GM18502 (cell line): ENCODE measurements around the gene CYS1.

Experiments
- ATAC-seq: cut with Tn5 transposase; IDR thresholded peaks from one replicate; pipeline ENCODE4 v1.9.1; 2021; ENCODE audit warnings: mild to moderate bottlenecking; ENCODE audit not compliant: unreplicated experiment, poor library complexity

Gene CYS1

DNA sequence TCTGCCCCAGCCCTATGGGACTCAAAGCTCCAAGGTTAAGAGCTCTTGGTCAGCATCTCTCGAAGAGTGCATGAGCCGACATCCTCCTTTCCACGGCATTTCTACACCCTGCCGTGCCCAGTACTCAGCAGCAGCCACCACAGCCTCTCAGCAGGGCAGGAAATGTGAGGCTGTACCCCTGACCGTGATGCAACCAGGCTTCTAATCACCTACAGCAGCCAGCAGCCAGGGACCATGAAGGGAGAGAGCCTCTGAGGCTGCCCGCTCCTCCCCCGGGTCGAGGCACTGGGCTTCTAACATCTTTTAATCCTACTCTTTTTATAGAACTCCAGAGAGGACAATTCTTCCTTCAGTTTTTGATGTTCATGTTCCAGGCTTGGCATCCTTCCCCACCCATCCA lies 6.5 kb downstream of the CYS1 start:
- no peak for ATAC-seq

DNA sequence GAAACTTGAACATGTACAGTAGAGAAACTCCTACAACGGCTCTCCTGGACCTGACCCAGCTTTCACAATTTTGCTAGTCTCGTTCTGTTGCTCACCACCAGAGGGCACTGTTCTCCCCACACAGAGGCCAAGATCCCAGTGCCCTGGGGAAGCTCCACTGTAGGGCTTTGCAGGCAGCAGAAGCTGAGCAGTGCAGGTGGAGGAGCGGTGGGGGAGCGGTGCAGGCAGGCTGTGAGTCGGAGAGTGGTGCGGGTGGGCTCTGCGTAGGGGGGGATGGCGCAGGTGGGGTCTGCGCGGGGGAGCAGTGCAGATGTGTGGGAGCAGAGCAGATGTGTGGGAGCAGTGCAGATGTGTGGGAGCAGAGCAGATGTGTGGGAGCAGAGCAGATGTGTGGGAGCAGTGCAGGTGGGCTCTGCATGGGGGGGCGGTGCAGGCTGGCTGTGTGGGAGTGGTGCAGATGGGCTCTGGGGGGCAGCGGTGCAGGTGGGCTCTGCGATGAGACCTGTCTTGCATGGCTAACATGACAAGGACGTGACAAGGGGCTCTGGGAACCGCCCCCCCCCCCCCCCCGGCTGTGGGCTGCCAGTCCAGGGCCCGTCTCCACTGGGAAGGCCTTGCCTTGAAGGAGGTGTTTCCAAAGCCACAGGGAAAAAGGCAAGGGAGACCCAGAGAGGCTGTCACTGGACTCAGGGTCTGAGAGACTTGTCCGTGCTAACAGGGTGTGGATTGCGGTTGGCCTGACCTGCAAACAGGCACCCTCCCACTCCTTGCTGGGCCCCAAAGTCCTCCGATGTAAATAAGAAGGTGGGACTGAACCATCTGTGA lies 7.3 kb downstream of the CYS1 start:
- ATAC-seq: peak; percentile 85

DNA sequence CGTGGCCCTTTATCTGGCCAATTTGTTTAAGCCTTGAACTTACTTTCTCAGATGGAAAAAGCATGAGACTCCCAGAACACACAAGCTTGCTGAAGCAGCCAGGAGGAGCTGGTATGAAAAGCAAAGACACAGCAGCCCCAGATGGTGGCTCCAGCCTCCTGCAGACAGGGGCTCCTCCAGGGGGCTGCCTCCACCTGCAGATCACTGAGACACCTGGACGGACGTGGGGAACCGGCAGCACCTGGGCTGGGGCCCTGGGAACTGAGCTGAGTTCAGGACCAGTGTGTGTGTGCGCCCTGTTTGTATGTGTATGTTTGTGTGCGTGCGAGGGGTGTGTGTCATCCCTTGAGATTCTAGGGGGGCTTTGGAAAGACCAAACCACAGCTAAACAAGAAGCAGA lies 8.6 kb downstream of the CYS1 start:
- no peak for ATAC-seq

DNA sequence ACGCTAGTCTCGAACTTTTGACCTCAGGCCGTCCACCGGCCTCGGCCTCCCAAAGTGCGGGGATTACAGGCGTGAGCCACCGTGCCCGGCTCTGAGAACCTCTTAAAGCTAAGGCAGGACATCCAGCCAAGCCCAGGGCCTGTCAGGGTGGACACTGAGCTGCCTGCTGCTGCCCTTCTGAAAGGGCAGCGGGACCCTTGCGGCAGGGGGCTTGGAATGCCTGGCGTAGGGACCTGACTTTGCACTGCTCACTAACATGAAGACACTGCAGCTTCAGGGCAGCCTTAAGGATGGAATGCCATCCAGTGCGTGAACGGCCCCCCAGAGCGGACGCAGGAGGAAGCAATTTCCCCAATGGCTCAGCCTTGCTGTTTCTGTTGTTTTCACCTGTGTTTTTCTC lies 9.0 kb downstream of the CYS1 start:
- ATAC-seq: no peak

DNA sequence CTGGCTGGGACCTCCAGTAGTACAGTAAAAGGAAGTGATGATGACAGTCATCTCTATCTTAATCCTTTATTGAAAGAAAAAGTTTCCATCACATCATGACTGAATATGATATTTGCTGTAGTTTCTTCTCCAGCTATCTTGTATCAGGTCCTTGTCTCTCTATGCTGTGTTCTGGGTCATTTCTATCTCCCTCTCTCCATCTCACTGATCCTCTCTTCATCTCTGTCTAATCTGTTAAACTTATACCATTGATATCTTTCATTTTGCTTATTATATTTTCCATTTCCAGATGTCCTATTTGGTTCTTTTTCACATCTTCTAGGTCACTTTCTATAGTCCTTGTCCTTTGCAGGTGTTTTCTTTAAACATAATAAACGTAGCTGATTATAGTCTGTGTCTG lies 12.3 kb downstream of the CYS1 start:
- ATAC-seq: no peak

DNA sequence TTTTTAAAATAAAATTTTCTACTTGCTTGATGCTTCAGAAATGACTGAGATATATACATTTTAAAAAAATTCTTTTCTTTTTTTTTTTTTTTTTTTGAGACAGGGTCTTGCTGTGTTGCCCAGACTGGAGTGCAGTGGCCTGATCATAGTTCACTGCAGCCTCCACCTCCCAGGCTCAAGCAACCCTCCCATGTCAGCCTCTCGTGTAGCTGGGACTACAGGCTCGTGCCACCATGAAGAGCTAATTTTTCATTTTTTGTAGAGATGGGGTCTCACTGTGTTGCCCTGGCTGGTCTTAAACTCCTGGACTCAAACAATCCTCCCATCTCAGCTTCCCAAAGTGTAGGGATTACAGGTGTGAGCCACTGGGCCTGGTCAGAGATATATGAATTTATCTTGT lies 12.9 kb downstream of the CYS1 start:
- ATAC-seq: no peak

DNA sequence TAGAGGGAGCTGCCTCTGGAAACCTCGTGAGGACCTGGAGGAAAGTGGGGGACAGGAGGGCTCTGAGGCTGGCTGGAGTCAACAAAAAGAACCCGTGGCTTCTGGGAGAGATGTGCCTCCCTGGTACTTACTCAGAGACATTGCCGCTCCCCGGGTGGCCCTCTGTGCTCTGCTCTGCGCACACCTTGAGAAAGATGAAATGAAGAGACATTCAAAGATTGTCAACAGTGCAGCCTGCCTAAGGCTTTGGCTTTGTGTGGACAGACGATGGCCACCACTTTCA lies 14.5 kb downstream of the CYS1 start:
- ATAC-seq: no peak

DNA sequence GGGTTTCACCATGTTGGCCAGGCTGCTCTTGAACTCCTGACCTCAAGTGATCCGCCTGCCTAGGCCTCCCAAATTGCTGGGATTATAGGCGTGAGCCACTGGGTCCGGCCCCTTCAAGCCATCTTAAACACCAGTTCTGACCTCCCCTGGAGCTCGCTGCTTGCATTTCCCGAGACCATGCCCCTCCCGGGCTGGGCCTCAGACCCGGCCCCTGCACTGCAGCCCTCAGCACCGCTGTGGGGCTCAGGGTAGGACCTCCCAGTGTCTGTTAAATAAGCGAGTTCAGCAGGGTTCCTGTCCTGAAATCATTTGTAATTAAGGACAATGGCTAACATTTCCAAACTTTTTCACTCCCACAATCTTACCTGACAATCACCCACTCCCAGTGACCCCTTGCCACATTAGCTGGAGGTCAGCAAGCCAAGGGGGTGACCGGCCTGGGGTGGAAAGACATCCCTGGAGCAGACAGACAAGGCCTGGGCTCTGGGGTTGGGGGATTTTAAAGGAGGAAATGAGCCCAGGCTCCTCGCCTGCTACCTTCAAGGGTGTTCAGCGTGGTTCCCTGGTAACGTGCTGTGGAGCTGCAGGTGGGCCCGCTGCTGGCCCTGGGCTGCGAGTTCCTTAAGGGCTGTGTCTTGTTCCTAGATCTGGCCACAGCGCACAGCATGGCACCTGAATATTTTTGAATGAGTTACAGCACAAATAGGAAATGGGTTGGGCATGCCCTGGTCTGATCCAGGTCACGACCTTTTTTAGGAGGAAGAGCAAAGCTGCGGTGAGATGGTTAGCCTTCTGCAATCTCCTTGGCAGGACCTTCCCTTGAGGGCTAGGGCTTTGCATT lies 15.1 kb downstream of the CYS1 start:
- no peak for ATAC-seq

DNA sequence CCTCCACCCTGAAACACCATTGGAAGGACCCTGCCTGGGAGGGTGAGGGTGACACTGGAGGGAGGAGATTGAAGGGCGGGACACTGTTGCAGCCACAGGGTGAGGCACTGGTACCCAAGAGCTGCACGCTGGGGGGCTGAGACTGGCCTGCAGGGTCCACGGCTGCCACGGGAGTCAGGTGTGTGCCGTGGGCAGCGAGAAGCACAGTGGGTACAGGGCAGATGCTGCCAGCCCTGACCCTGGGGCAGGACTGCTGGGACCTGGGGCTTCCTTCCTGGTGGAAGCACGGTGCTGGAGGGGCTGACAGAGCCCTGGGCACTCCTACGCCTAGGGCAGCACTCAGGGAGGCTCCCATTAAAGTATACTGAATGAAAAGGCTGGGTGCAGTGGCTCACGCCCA lies 16.6 kb downstream of the CYS1 start:
- ATAC-seq: no peak

DNA sequence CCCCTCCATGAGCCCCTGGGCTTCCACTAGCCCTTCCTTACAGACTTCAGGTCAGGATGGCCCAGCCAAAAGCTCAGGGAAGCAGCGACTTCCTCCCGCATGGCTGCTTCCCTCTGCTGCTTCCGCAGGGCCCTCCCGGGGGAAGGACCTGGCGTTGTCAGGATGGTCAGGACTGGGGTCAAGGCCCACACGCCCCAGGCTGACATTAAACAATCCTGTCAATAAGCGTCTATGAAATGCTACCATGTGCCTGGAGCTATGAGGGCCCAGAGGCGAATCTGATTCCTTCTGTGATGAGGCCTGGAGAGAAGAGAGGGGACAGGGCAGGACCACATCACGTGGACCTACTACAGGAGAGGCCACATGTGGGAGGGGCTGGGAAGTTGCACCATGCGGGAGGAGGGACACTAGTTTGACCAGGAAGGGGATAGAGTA lies 17.3 kb downstream of the CYS1 start:
- no peak for ATAC-seq

DNA sequence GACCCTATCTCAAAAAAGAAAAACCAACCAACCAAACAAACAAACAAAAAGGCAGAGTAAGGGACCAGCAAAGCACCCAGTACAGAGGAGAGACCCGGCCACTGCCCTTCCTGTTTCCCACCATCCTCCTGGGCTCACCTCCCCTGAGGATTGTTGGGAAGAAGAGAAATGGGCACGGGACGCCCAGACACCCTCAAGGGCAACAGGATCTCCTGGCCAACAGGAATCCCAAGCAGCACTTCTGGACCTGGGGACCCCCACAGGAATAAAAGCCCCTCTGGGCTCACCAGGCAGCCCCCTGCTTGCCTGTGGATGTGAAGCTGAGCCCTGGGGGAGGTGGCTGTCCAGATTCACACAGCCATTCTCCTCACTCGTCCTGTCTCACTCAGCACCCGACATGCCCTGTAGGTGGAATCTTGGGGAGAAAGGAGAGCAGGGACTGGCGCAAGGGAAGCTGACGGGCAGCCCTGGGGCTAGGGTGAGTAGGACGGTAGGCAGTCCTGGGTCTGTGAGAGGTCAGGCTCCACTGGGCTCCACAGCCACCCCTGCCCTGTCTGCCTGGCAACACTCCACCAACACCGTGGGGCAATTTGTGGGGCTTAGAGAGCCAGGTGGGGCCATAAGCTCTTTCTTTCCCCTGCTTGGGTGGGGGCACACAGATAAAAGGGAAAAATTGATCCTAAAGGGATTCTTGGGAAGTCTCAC lies 18.8 kb downstream of the CYS1 start:
- no peak for ATAC-seq

DNA sequence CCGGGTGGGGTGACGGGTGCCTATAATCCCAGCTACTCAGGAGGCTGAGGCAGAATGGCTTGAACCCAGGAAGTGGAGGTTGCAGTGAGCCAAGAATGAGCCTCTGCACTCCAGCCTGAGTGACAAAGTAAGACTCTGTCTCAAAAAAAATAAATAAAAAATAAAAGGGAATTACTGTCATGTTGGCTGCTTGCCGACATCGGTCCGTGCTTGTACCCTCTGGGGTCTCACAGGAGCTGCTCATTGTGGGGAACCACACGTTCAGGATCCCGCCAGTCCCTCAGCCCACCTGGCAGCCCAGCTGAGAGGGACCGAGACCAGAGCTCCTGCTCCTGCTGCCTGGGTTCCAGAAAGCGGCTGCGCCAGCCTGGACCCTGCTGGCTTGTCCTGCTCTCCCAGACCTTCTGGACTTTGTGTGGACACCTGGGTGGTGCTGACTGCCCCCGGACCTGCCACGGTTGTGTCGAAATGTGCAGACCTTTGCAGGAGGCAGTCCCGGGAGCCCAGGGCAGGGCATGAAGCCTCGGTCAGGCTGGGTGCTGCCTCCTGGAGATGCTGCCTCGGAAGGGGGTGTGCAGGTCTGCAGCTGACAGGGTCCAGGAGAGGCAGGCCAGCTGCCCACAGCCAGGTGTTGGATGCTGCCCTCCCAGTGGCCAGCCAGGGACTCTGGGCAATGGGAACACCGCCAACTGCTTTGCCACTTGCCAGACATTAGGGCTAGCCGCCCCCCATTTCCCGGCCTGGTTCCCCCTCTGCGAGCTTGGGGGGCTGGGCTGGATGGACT lies 20.5 kb downstream of the CYS1 start:
- ATAC-seq: no peak

DNA sequence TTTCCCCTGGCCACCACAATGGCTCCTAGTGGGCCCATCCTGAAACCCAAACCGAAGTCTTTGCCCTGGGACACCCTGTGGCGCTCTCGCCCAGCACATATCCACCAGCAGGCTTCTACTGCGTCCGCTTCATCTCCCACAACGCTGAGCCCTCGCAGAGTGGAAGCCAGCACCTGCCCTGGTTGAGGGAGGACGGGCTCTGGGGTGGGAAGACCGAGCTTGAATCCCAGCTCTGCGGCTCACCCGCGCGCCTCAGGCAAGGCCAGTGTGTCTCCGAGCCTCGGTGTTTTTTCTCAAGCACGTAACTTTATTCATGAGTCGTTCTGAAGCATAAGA lies 21.2 kb downstream of the CYS1 start:
- ATAC-seq: no peak

DNA sequence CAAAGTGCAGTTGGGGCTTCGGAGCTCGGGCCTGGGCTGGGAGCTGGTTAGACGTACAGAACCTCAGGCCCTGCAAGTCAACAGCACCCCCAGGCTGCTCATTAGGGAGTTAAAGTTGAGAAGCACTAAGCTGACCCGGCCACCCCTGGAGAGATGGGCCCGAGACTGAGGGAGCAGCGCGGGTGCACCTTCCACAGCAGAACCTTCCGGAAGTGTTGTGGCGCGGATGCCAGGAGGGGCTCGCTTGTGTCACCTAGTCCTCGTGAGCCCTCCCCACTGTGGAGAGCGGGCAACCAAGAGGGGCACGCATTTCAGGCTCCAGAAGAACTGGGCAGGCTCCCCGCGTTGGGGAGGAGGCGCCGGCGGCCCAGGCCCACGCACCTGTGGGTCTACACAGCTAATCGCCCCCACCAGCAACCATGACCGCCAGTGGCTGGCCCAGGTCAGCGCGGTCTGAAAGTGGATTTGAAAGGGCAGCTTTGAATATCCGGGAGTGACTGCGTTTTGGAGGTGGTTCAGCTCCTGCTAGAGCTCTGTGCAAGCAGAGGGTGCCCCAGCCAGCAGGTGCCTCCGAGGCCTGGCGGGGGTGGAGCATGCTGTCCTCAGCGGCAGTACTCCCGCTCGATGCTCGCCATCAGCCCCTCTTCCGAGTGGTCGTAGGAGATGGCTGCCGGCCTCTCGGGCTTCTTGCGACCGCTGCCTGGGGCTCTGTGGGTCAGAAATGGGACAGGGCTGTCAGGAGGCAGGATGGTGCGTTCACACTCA lies 21.8 kb downstream of the CYS1 start:
- no peak for ATAC-seq

DNA sequence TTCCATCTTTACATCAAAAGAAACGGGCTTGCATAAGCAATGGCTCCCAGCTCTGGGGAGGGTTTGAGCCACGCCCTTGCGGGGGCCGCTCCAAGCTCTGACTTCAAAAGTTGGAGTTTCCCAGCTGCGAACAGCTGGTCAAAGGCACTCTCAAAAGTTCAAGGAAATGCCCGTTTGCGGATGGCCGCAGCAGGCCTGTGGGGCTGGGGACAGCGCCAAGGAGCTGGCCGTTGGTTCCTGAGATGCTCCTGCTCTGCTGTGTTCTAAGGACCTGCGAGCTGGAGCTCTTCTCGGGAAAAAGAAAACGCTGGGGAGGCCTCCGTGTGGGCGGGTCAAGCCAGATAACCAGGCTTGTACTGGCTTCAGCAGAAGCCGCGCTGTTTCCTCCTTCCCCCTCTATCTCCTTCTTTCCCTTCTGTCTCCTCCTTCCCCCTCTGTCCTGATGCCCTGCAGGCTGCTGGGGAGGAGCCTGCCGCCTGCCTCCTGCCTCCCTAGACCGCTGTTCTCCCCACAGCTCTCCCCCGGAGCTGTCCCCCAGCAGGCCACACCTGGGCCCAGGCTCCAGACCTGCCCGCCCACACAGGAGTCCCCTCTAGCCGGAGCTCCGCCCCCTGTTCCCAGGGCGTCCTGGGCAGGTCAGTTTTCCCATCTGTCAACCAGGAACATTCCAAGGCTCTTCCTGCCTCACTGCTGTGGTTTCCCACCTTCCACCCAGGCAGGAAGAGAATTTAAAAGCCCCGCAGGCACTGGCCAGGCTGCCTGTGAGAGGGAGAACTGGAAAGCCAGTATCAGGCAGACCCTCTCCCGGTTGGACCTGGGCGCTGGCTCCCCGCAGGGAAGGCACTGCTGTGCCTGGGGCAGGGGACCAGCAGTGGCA lies 22.7 kb downstream of the CYS1 start:
- peak; percentile 53 for ATAC-seq

DNA sequence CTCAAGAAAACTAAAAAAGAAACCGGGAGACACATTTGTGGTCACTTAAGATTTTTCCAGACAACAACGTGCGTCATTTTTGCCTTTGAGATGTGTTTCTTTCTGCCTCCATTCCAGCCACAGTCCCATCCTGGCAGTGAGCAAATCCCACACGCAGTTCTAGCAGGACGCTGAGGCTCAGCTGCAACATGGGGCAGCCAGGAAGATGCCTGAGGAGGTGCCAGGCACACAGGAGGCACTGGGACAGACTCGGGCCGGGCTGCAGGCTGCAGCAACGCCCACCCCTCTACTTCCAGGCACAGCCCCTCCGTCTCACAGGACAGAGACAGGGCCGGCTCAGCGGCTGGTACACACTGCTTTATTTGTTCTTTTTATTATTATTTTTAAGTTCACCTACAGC lies 23.8 kb downstream of the CYS1 start:
- ATAC-seq: no peak

DNA sequence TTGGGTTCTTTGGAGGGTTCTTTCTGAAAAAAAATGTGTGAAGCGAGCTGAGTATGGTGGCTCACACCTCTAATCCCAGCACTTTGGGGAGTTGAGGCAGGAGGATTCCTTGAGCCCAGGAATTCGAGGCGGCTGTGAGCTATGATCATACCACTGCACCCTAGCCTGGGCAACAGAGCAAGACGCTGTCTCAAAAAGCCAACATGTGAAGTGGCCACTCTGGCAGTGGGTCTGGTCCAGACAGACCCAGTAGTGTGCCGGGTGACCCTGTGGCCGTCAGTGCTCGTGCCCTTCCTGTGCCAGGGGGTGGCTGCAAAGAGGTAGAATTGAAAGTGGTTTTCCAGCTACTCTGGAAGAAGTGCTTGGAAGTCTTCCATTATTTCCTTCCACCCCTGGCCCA lies 25.2 kb downstream of the CYS1 start:
- no peak for ATAC-seq

DNA sequence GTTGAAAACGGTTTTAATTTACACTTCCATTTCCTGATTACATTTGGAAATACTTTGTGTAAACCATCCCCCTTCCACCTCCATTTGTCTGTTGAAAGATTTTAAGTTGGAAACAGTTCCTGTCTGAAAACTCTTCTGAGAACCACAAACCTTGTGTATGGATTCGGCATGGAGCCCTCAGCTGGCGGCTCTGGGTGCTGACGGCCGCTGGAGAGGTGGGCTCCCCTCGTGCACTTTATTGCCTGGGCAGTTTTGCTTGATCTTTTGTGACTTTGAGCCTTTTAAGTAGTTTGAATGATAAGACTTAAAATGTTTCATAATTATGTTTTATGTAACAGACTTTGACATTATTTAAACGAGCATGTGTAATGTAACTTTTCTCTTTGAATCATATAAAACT lies 25.8 kb downstream of the CYS1 start:
- no peak for ATAC-seq

DNA sequence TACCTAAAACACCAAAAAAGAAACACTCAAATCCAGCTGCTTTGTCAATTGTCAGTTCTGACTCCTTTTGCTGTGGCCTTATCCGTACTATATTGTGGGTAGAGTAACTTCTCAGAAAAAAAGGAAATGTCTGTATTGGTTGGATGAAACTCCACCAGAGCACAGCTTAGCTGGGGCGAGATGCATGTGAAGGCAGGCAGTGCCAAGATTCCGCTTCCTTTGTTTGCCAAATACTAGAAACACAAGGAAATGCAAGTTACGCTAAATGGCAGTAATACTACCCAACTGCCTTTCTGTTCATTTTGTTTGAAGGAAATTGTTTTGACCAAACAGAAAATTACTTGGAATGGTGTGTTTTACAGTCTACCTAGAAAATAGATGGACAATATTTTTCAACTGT lies 26.9 kb downstream of the CYS1 start:
- no peak for ATAC-seq
